Measurements from ENCODE around the gene SPP1.
A peak's percentile ranks its signal among the peaks of the same experiment; 100 is the strongest.
"Not testable (repeated sequence)": the region's sequence is repeated elsewhere in the genome, so short reads cannot be mapped to it uniquely, and the experiment has no call there.

Gene SPP1

GRCh38 chr4:87995435-87995834 is 19.9 kb downstream of the SPP1 start:
- DNase-seq, result no peak

DNA sequence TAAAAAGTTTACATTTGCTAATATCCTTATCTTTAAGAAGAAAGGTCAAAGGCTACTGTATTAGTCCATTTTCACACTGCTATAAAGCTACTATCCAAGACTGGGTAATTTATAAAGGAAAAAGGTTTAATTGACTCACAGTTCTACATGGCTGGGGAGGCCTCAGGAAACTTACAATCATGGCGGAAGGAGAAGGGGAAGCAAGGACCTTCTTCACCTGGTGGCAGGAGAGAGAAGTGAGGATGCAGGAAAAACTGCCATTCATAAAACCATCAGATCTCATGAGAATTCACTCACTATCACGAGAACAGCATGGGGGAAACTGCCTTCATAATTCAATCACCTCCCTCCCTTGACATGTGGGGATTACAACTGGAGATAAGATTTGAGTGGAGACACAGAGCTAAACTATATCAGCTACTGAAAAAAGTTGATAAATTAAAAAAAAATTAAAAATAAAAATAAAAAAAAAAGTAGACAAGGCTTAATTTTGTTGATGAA is 23.7 kb downstream of the SPP1 start:
- not testable (repeated sequence) for DNase-seq

DNA sequence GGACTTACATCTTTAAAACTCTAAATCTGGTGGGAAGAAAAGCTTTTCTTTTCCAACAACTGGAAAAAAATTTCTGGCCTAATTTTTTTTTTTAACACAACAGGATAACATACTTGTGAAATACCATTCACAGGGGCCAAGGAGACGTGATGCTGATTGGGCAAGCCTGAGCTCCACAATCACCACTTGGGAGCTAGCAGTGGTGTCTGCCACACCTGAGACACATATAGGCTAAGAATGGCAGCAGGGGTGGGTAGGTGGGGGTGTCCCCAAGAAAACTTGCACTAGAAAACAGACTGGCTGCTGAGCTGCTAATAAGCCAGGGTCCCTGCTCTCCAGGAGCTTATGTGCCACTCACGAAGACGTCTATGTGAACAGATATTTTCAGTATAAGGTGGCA is 26.4 kb downstream of the SPP1 start:
- no peak for DNase-seq

- DNase-seq, result no peak
These were observed 27.3 kb downstream of the SPP1 start for GRCh38 chr4:88002786-88003185.

DNA sequence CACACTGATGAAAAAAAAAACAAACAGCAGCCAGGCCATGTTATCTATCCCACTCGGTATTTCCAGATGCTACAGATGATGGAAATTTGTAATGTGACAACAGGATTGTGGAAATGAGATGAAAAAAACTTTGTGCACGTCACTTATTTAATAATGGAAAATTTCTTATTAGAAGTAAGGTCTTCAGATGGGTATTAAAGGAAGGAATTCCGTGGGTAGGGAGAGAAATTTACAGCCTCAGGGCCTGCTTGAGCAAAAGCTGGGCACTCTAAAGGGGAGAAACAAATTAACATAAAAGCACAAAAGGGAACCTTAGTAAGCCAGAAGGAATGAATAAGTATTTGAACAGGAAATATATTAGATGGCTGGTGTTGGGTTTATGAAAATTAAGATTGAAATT is 27.7 kb downstream of the SPP1 start:
- DNase-seq, result no peak

GRCh38 chr4:88005076-88005475 is 29.6 kb downstream of the SPP1 start:
- no peak for DNase-seq

DNA sequence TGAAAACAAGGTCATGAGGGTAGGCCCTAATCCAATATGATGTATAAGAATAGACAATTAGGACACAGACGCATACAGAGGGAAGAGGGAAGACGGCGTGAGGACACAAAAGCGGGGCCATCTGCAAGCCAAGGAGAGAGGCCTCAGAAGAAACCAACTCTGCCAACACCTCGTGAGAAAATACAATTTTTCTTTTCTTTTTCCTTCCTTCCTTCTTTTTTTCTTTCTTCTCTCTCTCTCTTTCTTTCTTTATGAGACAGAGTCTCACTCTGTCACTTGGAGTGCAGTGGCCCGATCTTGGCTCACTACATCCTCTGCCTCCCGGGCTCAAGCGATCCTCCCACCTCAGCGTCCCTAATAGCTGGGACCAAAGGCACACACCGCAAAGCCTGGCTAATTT is 30.4 kb downstream of the SPP1 start:
- no peak for DNase-seq

- no peak for DNase-seq
These were observed 31.4 kb downstream of the SPP1 start for GRCh38 chr4:88006956-88007303.

DNA sequence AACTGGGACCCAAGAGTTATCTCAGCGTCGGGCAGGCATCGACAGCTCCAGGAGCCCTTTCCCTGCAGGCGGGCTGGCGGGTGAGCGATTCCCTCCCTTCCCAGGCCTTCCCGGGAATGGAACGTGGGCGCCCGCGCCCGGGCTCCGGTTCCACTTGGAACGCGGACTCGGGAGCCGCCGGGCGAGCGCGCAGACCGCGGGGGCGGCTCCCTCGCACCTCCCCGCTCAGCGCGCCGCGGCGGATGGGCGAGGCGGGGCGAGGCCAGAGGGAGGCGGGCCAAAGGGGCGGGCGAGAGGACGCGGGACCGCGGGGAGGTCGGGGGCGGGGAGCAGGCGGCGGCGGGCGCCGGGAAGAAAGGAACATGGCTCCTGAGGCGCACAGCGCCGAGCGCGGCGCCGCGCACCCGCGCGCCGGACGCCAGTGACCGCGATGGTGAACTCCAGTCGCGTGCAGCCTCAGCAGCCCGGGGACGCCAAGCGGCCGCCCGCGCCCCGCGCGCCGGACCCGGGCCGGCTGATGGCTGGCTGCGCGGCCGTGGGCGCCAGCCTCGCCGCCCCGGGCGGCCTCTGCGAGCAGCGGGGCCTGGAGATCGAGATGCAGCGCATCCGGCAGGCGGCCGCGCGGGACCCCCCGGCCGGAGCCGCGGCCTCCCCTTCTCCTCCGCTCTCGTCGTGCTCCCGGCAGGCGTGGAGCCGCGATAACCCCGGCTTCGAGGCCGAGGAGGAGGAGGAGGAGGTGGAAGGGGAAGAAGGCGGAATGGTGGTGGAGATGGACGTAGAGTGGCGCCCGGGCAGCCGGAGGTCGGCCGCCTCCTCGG is 32.0 kb downstream of the SPP1 start, which contains the start of gene PKD2:
Gene PKD2 (plus strand): TSS at position 332 of the 818 bp plus-strand sequence. CDS start 99 bp downstream, at position 431.
- peak in 1 of 2 experiments; percentile 50 for DNase-seq

DNA sequence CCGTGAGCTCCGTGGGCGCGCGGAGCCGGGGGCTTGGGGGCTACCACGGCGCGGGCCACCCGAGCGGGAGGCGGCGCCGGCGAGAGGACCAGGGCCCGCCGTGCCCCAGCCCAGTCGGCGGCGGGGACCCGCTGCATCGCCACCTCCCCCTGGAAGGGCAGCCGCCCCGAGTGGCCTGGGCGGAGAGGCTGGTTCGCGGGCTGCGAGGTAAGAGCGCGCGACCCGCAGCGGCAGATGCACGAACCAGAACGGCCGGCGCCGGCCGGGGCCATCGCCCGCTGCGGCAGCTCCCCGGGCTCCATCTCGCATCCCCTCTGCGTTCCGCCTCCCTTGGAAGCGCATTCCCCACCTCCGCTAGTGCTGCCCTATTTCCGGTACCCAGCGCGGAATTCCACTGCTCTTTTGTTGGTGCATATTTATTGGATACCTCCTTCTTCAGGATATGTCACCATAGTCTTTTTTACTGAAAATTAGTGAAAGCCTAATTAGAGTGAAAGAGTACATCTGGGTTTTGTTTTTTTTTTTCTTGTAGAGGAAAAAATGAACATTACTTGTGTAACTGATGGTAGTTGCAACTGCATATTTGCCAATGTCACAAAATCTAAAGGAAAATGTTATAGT is 32.7 kb downstream of the SPP1 start:
- DNase-seq, result peak in 1 of 2 experiments; percentile 35

DNA sequence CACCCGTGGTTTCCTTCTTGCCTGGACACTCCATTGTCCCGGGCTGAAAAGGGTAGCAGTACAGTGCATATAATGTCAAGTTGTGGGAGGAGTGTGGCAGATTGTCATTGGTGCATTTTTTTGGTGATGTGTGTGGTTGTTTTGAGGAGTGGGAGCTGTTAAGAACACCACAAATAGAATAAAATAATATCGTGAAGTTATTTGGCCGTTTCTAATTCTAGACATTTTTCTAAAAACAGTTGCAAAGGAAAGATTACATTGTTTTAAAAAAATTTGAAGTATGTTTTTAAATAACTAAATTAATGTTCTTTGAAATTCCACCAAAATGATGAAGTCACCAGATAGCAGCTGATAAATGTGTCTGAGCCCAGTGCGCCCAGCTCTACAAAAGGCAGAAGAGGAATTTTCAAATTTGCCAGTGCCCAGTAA is 33.2 kb downstream of the SPP1 start:
- no peak for DNase-seq

DNA sequence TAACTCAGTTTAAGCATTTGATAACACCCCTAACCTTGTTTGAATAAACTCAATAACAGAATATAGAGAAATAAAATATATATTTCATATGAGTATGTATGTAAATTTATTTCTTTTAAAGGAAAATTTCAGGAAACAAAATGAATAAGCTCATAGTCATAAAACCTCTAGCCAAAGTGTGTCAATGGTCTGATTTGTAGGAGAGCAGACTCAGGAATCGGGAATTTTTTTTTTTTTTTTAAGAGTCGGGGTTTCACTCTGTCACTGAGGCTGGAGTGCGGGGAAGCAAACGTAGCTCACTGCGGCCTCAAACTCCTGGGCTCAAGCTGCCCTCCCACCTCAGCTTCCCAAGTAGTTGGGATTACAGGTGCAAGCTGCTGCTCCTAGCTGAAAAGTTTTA is 34.4 kb downstream of the SPP1 start:
- DNase-seq, result no peak

- DNase-seq, result no peak
These were observed 35.5 kb downstream of the SPP1 start for GRCh38 chr4:88010966-88011365.

DNA sequence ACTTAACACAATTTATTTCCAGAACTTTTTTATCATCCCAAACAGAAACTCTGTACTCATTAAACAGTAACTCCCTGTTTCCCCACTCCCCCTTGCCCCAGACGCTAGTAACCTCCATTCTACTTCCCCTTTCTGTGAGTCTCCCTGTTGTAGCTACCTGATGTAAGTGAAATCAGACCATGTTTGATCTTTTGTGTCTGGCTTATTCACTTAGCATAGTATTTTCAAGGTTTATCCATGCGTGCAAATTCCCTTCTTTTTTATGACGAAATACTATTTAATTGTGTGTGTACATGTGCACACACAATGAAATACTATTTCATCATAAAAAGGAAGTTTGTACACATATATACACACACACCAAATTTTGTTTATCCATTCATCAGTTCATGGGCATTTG is 37.1 kb downstream of the SPP1 start:
- DNase-seq, result no peak

GRCh38 chr4:88014386-88014905 is 38.9 kb downstream of the SPP1 start:
- DNase-seq, result no peak

DNA sequence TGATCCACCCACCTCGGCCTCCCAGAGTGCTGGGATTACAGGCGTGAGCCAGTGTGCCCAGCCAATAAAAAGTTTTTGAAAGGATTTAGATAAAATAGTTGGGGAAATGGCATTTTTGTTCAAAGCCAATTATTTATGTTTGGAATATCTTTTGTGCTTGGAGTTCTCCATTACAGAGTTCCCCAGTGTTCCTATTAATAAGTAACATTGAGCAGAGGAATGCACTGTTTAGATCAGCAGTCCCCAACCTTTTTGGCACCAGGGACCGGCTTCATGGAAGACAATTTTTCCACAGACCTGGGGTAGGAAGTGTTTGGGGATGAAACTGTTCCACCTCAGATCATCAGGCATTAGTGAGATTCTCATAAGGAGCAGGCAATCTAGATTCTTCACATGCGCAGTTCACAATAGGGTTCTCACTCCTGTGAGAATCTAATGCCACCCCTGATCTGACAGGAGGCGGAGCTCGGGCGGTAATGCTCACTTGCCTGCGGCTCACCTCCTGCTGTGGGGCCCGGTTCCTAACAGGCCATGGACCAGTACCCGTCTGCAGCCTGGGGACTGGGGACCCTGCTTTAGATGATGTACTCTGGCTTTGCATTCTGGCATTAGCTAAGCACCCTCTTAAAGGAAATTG is 40.3 kb downstream of the SPP1 start:
- DNase-seq, result no peak

DNA sequence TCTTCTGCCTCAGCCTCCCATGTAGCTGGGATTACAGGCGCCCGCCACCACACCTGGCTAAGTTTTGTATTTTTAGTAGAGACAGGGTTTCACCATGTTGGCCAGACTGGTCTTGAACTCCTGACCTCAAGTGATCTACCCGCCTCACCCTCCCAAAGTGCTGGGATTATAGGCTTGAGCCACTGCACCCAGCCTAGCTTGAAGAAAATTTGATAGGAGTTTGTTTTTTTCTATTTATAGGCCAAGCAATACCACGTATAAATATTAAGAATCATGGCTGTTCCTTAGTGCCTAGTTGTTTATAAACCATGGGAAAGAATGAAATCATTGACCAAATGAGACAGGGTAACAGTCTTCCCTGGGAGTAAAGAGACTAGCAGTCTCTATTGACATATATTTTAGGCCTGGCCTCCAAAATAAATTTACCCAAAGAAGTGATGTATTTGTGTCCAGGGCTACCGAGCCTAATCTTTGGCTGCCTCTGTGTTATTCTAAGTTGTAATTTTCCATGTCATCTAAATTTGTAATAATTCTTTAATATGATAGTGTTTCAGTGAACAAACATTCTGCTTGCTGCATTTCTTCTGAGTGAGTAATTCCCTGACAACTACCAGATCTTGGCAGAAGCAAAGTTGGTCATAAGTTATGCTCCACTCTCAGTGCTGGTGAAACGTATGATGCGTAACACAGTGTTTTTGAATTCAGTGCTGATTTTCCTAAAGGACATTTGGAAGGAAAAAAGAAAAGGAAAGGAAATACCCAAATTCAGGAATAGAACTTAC is 42.2 kb downstream of the SPP1 start:
- peak in 1 of 2 experiments; percentile 65 for DNase-seq

GRCh38 chr4:88018466-88018865 is 43.0 kb downstream of the SPP1 start:
- no peak for DNase-seq

- no peak for DNase-seq
These were observed 46.3 kb downstream of the SPP1 start for GRCh38 chr4:88021824-88022223.

DNA sequence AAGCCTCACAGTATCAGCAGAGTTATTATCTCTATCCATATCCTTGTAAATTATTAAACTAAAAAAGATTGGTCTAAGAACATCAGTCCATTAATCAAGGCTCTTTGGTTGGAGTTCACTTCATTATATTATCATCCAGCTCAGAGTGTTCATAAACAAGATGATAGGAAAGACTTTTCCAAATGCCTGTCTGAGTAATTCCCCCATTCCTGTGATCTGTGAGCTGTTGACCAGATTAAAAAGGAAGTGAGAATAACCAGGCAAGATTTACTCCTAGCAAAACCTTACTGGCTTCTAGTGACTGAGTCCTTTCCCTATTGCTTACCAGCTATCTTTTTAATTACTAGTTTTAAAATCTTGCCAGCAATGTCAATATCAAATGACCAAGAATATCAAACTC is 46.8 kb downstream of the SPP1 start:
- no peak for DNase-seq

DNA sequence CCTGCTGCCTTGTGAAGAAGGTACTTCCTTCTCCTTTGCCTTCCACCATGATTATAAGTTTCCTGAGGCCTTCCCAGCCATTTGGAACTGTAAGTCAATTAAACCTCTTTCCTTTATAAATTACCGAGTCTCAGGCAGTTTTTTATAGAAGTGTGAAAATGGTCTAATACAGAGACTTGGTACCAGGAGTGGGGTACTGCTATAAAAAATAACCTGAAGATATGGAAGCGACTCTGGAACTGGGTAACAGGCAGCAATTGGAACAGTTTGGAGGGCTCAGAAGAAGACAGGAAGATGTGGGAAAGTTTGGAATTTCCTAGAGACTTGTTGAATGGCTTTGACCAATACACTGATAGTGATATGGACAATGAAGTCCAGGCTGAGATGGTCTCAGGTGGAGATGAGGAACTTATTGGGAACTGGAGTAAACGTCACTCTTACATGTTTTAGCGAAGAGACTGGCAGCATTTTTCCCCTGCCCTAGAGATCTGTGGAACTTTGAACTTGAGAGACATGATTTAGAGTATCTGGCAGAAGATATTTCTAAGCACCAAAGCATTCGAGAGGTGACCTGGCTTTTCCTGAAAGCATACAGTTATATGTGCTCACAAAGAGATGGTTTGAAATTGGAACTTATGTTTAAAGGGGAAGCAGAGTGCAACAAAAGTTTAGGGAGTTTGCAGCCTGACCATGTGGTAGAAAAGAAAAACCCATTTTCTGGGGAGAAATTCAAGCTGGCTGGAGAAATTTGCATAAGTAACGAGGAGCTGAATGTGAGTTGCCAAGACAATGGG is 50.6 kb downstream of the SPP1 start:
- DNase-seq, result not testable (repeated sequence)

Data from SW 1271 (cell line).